ENCODE data around the gene REPIN1.

GRCh38 chr7:150383710-150384397 is 15.2 kb downstream of the REPIN1 start:
- TF ChIP-seq CTCF (IDR thresholded peaks at IDR 0.05) (no peak), EZH2 (IDR thresholded peaks at IDR 0.05; ENCODE audit: borderline replicate concordance, insufficient read depth, low read depth, low read length, poor library complexity, severe bottlenecking) (no peak)
